OCI-LY1 (cell line): ENCODE measurements around the gene NEGR1.
"Not testable (repeated sequence)": the region's sequence is repeated elsewhere in the genome, so short reads cannot be mapped to it uniquely, and the experiment has no call there.

Experiments
- H2AFZ ChIP-seq: fragments of 200-600 bp; sonication (generic), shearing (Covaris generic); 2 replicates; pipeline ENCODE4 v1.6.0; 2014; ENCODE audit warnings: antibody characterized with exemption, mild to moderate bottlenecking, low read length
- H3F3A ChIP-seq: fragments of 200-600 bp; sonication (generic), shearing (Covaris generic); 2 replicates; pipeline ENCODE4 v1.6.0; 2014; ENCODE audit warnings: mild to moderate bottlenecking, antibody characterized with exemption, low read length, moderate library complexity; ENCODE audit not compliant: insufficient read depth
- H3K27ac ChIP-seq: fragments of 200-600 bp; sonication (generic); 2 replicates; pipeline ENCODE4 v1.5.1; 2014; ENCODE audit warnings: low read length, mixed run types, mild to moderate bottlenecking, low read depth; ENCODE audit not compliant: poor library complexity, severe bottlenecking
- H3K27me3 ChIP-seq: fragments of 200-600 bp; sonication (generic); 2 replicates; pipeline ENCODE4 v1.6.0; 2014; ENCODE audit warnings: antibody characterized with exemption, mild to moderate bottlenecking, low read length, moderate library complexity; ENCODE audit not compliant: insufficient read depth
- H3K36me3 ChIP-seq: fragments of 200-600 bp; sonication (generic); 2 replicates; pipeline ENCODE4 v1.6.1; 2014; ENCODE audit warnings: mild to moderate bottlenecking, antibody characterized with exemption, low read length, moderate library complexity, mixed read lengths; ENCODE audit not compliant: insufficient read depth
- H3K4me1 ChIP-seq: fragments of 200-600 bp; sonication (generic); 2 replicates; pipeline ENCODE4 v1.5.1; 2014; ENCODE audit warnings: mild to moderate bottlenecking, low read length, moderate library complexity; ENCODE audit not compliant: insufficient read depth, severe bottlenecking
- H3K4me2 ChIP-seq: fragments of 200-600 bp; sonication (generic), shearing (Covaris generic); 2 replicates; pipeline ENCODE4 v1.6.1; 2014; ENCODE audit warnings: low read length
- H3K4me3 ChIP-seq: fragments of 200-600 bp; sonication (generic); 2 replicates; pipeline ENCODE4 v1.5.1; 2014; ENCODE audit warnings: low read length, low read depth, mild to moderate bottlenecking, mixed read lengths; ENCODE audit not compliant: poor library complexity, severe bottlenecking
- H3K79me2 ChIP-seq: fragments of 200-600 bp; shearing (Covaris generic); 2 replicates; pipeline ENCODE4 v1.6.1; 2016; ENCODE audit warnings: mixed run types, low read length, mixed read lengths; ENCODE audit not compliant: insufficient read depth
- H3K9ac ChIP-seq: fragments of 200-600 bp; sonication (generic), shearing (Covaris generic); 2 replicates; pipeline ENCODE4 v1.6.1; 2014; ENCODE audit warnings: mild to moderate bottlenecking, low read length, mixed read lengths
- H3K9me2 ChIP-seq: fragments of 200-600 bp; sonication (generic), shearing (Covaris generic); 2 replicates; pipeline ENCODE4 v1.6.1; 2014; ENCODE audit warnings: low read depth, mild to moderate bottlenecking, low read length, mixed read lengths
- H3K9me3 ChIP-seq: fragments of 200-600 bp; shearing (Covaris generic); 2 replicates; pipeline ENCODE4 v1.6.1; 2014; ENCODE audit warnings: low read length, mixed read lengths
- H4K20me1 ChIP-seq: fragments of 200-600 bp; sonication (generic), shearing (Covaris generic); 2 replicates; pipeline ENCODE4 v1.6.0; 2016; ENCODE audit warnings: mild to moderate bottlenecking, low read length; ENCODE audit not compliant: insufficient read depth
- EZH2 ChIP-seq: fragments of 200-600 bp; sonication (generic), shearing (Covaris generic); IDR thresholded peaks from 2 replicates; pipeline ENCODE4 v1.8.0; 2017; ENCODE audit warnings: borderline replicate concordance, mixed run types, mild to moderate bottlenecking, antibody characterized with exemption, low read length, moderate library complexity, mixed read lengths
- TF ChIP-seq, protein P1 (sequence below): fragments of 200-600 bp; sonication (generic), shearing (Covaris generic); IDR thresholded peaks from 2 replicates; pipeline ENCODE4 v1.5.1; 2017; ENCODE audit warnings: mild to moderate bottlenecking, antibody characterized with exemption, low read length, moderate library complexity, mixed read lengths

The NEGR1 gene

GRCh38 chr1:72253132-72253531 lies 29.2 kb downstream of the NEGR1 start:
- no peak overlapping the region for H3K27ac ChIP-seq
- no peaks in the 10 kb centered on the region for H3K79me2 ChIP-seq
- no peak overlapping the region for H3K4me2 ChIP-seq
- H3K27me3 ChIP-seq: no peaks in the 10 kb centered on the region
- no peak overlapping the region for H2AFZ ChIP-seq
- TF ChIP-seq, protein P1, sequence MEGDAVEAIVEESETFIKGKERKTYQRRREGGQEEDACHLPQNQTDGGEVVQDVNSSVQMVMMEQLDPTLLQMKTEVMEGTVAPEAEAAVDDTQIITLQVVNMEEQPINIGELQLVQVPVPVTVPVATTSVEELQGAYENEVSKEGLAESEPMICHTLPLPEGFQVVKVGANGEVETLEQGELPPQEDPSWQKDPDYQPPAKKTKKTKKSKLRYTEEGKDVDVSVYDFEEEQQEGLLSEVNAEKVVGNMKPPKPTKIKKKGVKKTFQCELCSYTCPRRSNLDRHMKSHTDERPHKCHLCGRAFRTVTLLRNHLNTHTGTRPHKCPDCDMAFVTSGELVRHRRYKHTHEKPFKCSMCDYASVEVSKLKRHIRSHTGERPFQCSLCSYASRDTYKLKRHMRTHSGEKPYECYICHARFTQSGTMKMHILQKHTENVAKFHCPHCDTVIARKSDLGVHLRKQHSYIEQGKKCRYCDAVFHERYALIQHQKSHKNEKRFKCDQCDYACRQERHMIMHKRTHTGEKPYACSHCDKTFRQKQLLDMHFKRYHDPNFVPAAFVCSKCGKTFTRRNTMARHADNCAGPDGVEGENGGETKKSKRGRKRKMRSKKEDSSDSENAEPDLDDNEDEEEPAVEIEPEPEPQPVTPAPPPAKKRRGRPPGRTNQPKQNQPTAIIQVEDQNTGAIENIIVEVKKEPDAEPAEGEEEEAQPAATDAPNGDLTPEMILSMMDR: no peak
- TF ChIP-seq EZH2: no peak
- H3K36me3 ChIP-seq: no peaks in the 10 kb centered on the region
- no peak overlapping the region for H3K9ac ChIP-seq
- no peaks in the 10 kb centered on the region for H3K9me3 ChIP-seq
- no peak overlapping the region for H3K4me3 ChIP-seq
- H3K9me2 ChIP-seq: no peaks in the 10 kb centered on the region
- no peaks in the 10 kb centered on the region for H3K4me1 ChIP-seq
- H4K20me1 ChIP-seq: no peaks in the 10 kb centered on the region
- H3F3A ChIP-seq: no peaks in the 10 kb centered on the region

GRCh38 chr1:72241397-72241796 lies 40.9 kb downstream of the NEGR1 start:
- Histone ChIP-seq H3K79me2 (no peaks in the 10 kb centered on the region), H3K9me2 (no peaks in the 10 kb centered on the region), H3K9ac (no peak overlapping the region), H4K20me1 (no peaks in the 10 kb centered on the region), H2AFZ (no peak overlapping the region), H3K36me3 (no peaks in the 10 kb centered on the region), H3K4me1 (no peaks in the 10 kb centered on the region), H3K27ac (no peak overlapping the region), H3K27me3 (no peaks in the 10 kb centered on the region), H3K4me2 (no peak overlapping the region), H3K4me3 (no peak overlapping the region), H3F3A (no peaks in the 10 kb centered on the region), H3K9me3 (no peaks in the 10 kb centered on the region)
- TF ChIP-seq, protein P1: no peak
- no peak for TF ChIP-seq EZH2

DNA sequence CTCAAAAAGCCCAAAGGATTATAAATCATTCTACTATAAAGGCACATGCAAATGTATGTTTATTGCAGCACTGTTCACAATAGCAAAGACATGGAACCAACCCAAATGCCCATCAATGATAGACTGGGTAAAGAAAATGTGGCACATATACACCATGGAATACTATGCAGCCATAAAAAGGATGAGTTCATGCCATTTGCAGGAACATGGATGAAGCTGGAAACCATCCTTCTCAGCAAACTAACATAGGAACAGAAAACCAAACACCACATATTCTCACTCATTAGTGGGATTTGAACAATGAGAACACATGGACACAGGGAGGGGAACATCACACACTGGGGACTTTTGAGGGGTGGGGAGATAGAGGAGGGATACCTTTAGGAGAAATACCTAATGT lies 46.4 kb downstream of the NEGR1 start:
- H3K9me2 ChIP-seq, H3K27ac ChIP-seq, H3K4me2 ChIP-seq, H3K27me3 ChIP-seq, H3F3A ChIP-seq, H3K4me1 ChIP-seq, H4K20me1 ChIP-seq, H3K36me3 ChIP-seq, H3K4me3 ChIP-seq, H2AFZ ChIP-seq, H3K79me2 ChIP-seq, H3K9me3 ChIP-seq, H3K9ac ChIP-seq: not testable (repeated sequence)

- H3K27me3 ChIP-seq: no peaks in the 10 kb centered on the region
- H3K36me3 ChIP-seq: no peaks in the 10 kb centered on the region
- H4K20me1 ChIP-seq: no peaks in the 10 kb centered on the region
- H3K4me3 ChIP-seq: no peak overlapping the region
- no peaks in the 10 kb centered on the region for H3K79me2 ChIP-seq
- TF ChIP-seq, protein P1: no peak
- no peak for TF ChIP-seq EZH2
- H3K9me2 ChIP-seq: no peaks in the 10 kb centered on the region
- H3K4me2 ChIP-seq: no peak overlapping the region
- no peaks in the 10 kb centered on the region for H3F3A ChIP-seq
- no peak overlapping the region for H3K9ac ChIP-seq
- no peaks in the 10 kb centered on the region for H3K4me1 ChIP-seq
- H2AFZ ChIP-seq: no peak overlapping the region
- H3K9me3 ChIP-seq: no peaks in the 10 kb centered on the region
- H3K27ac ChIP-seq: no peak overlapping the region
Observed at GRCh38 chr1:72235062-72235461, 47.3 kb downstream of the NEGR1 start.
